ENCODE data around the gene GRIN2B. TPM values are rescaled to one million over a fixed set of nuclear protein-coding genes. Genes with fewer than 3 reads are reported as not detected.

GRIN2B gene
- total RNA-seq, 1 donor from 2014 or later, result 0.02 TPM

DNA sequence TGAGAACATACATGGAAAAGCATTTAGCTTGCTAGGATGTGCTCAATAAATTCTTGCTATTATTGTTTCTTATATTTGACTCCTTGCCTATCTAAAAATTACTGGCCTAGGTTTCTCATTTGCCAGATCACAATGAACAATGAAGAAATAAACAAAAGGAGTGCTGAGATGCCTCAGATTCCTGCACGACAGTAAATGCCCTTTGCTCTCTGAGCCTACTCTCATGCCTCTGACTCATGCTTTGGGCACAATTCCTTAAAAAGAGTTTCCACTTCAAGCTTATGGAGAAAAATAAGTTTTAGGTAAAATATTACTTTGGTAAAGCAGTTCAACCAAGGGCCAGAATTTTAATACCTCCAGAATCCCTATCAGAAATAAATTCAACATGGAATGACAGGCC is 30.9 kb downstream of the GRIN2B start:
- no peak for DNase-seq
- no peaks in the 10 kb centered on the region for H3K9me3 Mint-ChIP-seq (ENCODE audit: unreplicated experiment)
- no peaks in the 10 kb centered on the region for H3K36me3 Mint-ChIP-seq (ENCODE audit: unreplicated experiment)
- no peaks in the 10 kb centered on the region for H3K4me1 Mint-ChIP-seq (ENCODE audit: low read depth, unreplicated experiment)
- no peaks in the 10 kb centered on the region for H3K27me3 Mint-ChIP-seq (ENCODE audit: unreplicated experiment)
- no peak overlapping the region for H3K27ac Mint-ChIP-seq (ENCODE audit: unreplicated experiment)
- TF ChIP-seq, protein P1, sequence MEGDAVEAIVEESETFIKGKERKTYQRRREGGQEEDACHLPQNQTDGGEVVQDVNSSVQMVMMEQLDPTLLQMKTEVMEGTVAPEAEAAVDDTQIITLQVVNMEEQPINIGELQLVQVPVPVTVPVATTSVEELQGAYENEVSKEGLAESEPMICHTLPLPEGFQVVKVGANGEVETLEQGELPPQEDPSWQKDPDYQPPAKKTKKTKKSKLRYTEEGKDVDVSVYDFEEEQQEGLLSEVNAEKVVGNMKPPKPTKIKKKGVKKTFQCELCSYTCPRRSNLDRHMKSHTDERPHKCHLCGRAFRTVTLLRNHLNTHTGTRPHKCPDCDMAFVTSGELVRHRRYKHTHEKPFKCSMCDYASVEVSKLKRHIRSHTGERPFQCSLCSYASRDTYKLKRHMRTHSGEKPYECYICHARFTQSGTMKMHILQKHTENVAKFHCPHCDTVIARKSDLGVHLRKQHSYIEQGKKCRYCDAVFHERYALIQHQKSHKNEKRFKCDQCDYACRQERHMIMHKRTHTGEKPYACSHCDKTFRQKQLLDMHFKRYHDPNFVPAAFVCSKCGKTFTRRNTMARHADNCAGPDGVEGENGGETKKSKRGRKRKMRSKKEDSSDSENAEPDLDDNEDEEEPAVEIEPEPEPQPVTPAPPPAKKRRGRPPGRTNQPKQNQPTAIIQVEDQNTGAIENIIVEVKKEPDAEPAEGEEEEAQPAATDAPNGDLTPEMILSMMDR (IDR thresholded peaks at IDR 0.05; ENCODE audit: partially characterized antibody, unreplicated experiment), result no peak
- H3K4me3 Mint-ChIP-seq (ENCODE audit: unreplicated experiment), result no peak overlapping the region

DNA sequence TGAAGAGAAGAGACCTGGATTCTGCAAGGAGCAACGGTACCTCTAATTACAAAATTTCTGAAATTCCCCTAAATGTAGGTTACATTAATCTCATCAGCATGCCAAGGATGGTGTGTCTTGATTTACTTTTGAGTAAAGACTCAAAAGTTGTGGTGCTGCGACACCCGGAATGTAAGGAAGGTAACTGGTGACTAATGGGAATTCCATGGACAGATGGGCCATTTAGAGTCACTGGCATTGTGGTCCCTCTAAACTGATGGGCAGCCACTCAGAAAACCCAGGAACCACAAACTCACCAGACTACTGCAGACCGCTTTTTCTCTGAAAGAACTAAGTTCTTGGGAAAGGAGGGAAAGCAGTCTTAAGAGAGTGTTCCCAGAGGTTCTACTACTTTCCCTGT is 32.8 kb downstream of the GRIN2B start:
- H3K27me3 Mint-ChIP-seq (ENCODE audit: unreplicated experiment), result no peaks in the 10 kb centered on the region
- no peak overlapping the region for H3K4me3 Mint-ChIP-seq (ENCODE audit: unreplicated experiment)
- TF ChIP-seq, protein P1 (IDR thresholded peaks at IDR 0.05; ENCODE audit: partially characterized antibody, unreplicated experiment), result no peak
- H3K27ac Mint-ChIP-seq (ENCODE audit: unreplicated experiment), result no peak overlapping the region
- no peaks in the 10 kb centered on the region for H3K9me3 Mint-ChIP-seq (ENCODE audit: unreplicated experiment)
- H3K4me1 Mint-ChIP-seq (ENCODE audit: low read depth, unreplicated experiment), result no peaks in the 10 kb centered on the region
- DNase-seq, result no peak
- H3K36me3 Mint-ChIP-seq (ENCODE audit: unreplicated experiment), result no peaks in the 10 kb centered on the region

DNA sequence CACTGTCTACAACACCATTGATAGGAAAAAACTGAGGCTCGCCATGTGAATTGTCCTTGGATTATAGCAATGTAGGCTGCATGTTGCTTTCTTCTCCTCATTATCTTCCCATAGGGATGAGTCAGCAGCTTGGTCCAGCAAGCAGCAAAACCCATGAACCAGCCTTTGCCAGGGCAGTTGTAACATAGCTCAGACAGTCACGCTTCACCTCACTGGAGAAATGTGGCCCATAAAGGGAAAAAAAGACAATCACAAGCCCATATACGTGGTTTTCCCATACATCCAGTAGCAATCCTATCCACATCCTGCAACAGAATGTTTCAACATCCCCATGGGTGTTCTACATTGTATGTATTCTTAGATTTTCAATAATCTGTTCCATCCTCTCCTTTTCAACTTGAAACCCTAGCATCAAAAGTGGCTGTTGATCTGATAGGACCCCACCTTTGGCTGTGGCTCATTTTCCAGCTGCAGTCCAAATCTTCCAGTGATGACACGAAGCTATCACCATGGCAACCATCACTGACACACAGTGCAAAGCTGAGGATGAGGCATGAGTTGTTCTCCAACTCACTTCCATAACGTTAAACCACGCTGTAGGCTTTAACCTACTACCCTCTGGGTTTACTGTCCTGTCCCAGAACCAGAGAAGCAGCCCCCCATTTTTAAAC is 34.0 kb downstream of the GRIN2B start:
- H3K9me3 Mint-ChIP-seq (ENCODE audit: unreplicated experiment), result no peaks in the 10 kb centered on the region
- H3K27me3 Mint-ChIP-seq (ENCODE audit: unreplicated experiment), result no peaks in the 10 kb centered on the region
- H3K4me3 Mint-ChIP-seq (ENCODE audit: unreplicated experiment), result no peak overlapping the region
- no peak overlapping the region for H3K27ac Mint-ChIP-seq (ENCODE audit: unreplicated experiment)
- TF ChIP-seq, protein P1 (IDR thresholded peaks at IDR 0.05; ENCODE audit: partially characterized antibody, unreplicated experiment), result no peak
- H3K4me1 Mint-ChIP-seq (ENCODE audit: low read depth, unreplicated experiment), result no peaks in the 10 kb centered on the region
- no peak for DNase-seq
- H3K36me3 Mint-ChIP-seq (ENCODE audit: unreplicated experiment), result no peaks in the 10 kb centered on the region

DNA sequence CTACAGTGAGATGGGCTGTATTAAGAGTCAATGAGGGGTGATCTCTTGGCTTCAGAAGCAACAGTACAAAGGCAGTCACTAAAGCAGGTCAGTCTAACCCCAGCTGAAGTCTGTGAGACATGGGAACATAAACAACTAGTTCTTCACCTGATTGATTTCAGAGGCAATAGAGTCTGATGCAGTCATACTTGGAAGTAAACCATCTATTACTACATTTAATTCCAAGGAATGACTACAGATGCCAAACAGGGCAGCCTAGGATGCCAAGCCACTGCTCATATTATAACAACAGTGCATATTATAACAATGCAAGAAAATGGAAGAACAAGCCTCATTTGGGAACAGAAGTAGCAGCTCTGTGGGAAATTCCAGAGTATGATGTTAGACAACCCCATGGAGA is 35.8 kb downstream of the GRIN2B start:
- Mint-ChIP-seq H3K36me3 (ENCODE audit: unreplicated experiment) (no peaks in the 10 kb centered on the region), H3K4me1 (ENCODE audit: low read depth, unreplicated experiment) (peaks cover 5% of the 10 kb centered on the region), H3K27ac (ENCODE audit: unreplicated experiment) (no peak overlapping the region), H3K27me3 (ENCODE audit: unreplicated experiment) (no peaks in the 10 kb centered on the region), H3K4me3 (ENCODE audit: unreplicated experiment) (no peak overlapping the region), H3K9me3 (ENCODE audit: unreplicated experiment) (no peaks in the 10 kb centered on the region)
- TF ChIP-seq, protein P1 (IDR thresholded peaks at IDR 0.05; ENCODE audit: partially characterized antibody, unreplicated experiment), result no peak
- no peak for DNase-seq

DNA sequence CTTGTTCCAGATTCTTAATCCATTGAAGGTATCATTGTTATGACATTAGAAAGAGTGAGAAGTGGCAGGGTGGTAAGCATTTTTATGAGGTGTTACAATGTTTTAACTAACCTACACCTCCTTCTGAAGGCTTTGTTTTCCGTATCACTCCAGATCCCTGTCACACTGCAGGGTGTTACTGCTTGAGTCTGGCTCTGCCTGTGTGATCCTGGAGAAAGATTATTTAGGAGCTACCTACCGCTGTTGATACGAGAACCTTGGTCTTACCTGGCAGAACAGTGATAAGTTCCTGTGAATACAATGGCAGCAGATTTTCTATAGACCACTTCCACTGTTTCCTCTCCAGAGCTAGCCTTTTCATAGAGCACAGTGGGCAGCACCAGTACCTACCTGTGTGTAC is 36.2 kb downstream of the GRIN2B start:
- H3K27ac Mint-ChIP-seq (ENCODE audit: unreplicated experiment), result no peak overlapping the region
- DNase-seq, result no peak
- no peaks in the 10 kb centered on the region for H3K27me3 Mint-ChIP-seq (ENCODE audit: unreplicated experiment)
- H3K4me1 Mint-ChIP-seq (ENCODE audit: low read depth, unreplicated experiment), result peaks cover 5% of the 10 kb centered on the region
- H3K4me3 Mint-ChIP-seq (ENCODE audit: unreplicated experiment), result no peak overlapping the region
- no peaks in the 10 kb centered on the region for H3K36me3 Mint-ChIP-seq (ENCODE audit: unreplicated experiment)
- H3K9me3 Mint-ChIP-seq (ENCODE audit: unreplicated experiment), result no peaks in the 10 kb centered on the region
- TF ChIP-seq, protein P1 (IDR thresholded peaks at IDR 0.05; ENCODE audit: partially characterized antibody, unreplicated experiment), result no peak
